Jurkat, Clone E6-1 (cell line): Measurements from ENCODE around the gene STPG3.
"Not testable (repeated sequence)": the region's sequence is repeated elsewhere in the genome, so short reads cannot be mapped to it uniquely, and the experiment has no call there.

Experiments used
- DNase-seq: peaks from one replicate; pipeline ENCODE4 v3.0.0-alpha.2; 2011; ENCODE audit warnings: low read depth, low spot score
- H3K4me3 ChIP-seq: 2 replicates; pipeline ENCODE4 v1.5.1; 2011; ENCODE audit warnings: mild to moderate bottlenecking, low read length, control low read depth, moderate library complexity

STPG3 gene

DNA sequence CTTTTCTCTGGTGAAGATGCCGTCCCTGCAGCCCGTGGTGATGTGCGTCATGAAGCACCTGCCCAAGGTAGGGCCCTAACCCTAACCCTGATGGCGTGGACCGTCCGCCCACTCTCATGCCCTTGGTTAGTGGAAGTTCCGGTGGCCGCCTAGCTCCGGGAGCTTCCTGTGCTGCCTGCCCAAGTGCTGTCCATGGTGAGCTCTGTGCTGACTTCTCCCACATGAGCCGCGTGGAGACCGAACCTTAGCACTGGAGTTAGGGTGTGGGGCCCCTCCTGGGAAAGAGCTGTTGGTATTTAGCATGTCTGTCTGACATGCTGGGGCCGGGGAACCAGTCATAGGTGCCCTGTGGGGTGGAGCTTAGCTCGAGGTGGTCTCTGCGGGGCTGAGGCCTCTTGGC lies 5.3 kb downstream of the STPG3 start:
- DNase-seq, result no peak
- H3K4me3 ChIP-seq, result peak overlapping the region; percentile 90

GRCh38 chr9:137256856-137257255 lies 5.8 kb downstream of the STPG3 start:
- DNase-seq, result no peak
- no peak overlapping the region for H3K4me3 ChIP-seq

GRCh38 chr9:137262173-137262908 lies 11.3 kb downstream of the STPG3 start:
- DNase-seq, H3K4me3 ChIP-seq: not testable (repeated sequence)

GRCh38 chr9:137262909-137263285 lies 11.8 kb downstream of the STPG3 start:
- no peak overlapping the region for H3K4me3 ChIP-seq
- no peak for DNase-seq

DNA sequence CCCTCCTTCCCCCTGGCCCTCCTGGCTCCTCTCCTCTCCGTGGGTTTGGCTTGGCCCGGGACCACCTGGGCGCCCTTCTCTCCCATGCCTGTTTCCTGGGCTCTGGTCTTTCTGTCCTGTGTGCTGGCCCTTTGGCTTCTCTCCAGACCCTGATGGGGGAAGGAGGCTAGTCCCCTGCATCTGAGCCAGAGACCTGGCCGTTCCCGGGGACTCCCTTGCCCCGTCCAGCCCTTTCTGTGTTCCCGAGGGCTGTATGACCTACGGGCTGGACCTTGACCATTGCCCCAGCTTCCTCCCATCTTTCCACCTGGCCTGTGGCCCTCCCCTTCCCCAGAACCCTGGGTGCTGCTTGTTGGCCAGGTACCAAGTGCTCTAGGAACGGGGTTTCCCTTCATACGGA lies 12.4 kb downstream of the STPG3 start:
- no peak overlapping the region for H3K4me3 ChIP-seq
- no peak for DNase-seq

GRCh38 chr9:137264067-137264466 lies 13.0 kb downstream of the STPG3 start:
- DNase-seq, result no peak

GRCh38 chr9:137265496-137266161 lies 14.5 kb downstream of the STPG3 start:
- no peak for DNase-seq
- H3K4me3 ChIP-seq, result no peak overlapping the region

More at GRCh38 chr9:137264067-137264466, 13.0 kb downstream of the STPG3 start:
- H3K4me3 ChIP-seq, result no peak overlapping the region

GRCh38 chr9:137266162-137266527 lies 15.1 kb downstream of the STPG3 start:
- H3K4me3 ChIP-seq, result no peak overlapping the region
- DNase-seq, result no peak

DNA sequence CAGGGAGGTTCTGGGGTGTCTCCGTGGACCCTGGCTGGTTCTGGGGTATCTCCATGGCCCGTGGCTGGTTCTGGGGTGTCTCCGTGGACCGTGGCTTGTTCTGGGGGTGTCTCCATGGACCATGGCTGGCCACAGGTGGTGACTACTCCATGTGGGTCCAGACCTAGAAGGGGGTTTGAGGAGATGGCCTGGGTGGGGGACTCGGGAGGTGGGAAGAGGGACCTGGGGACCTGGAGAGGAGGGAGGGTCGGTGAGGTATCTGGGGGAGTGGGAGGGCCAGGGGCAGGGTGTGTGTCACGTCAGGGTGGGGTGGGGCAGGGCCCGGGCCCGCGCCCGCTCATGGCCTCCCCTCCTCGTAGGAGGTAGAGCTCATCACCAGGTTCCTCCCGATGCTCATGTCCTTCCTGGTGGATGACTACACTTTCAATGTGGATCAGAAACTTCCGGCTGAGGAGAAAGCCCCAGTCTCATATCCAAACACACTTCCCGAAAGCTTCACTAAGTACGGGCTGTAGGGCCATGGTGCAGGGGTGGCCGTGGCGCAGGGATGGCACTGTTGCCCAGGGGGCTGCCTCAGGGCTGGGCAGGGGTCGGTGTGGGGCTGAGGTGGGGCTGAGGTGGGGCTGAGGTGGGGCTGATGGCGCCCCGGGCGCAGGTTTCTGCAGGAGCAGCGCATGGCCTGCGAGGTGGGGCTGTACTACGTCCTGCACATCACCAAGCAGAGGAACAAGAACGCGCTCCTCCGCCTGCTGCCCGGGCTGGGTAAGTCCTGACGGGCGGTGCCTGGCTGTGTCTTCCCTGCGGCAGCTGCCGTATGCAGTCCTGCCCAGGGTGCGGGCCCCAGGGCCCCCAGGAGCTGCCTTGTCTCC lies 15.7 kb downstream of the STPG3 start:
- H3K4me3 ChIP-seq, result no peak overlapping the region
- no peak for DNase-seq

DNA sequence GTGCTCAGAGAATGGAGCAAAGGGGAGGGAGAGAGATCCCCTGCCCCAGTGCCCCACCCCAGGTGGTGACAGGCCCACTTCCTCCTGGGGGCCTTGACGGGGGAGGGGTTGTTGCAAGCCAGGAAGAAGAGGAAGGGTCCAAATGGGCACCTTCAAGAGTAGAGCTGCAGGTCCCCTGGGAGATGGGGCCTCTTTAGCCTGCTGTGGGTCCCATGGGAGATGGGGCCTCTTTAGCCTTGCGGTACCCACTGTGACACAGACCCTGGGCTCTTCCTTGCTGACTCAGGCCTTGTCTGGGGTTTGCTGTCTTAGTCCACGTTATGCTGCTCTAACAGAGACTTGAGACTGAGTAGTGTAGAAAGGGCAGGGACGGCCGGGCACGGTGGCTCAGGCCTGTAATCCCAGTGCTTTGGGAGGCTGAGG lies 16.9 kb downstream of the STPG3 start:
- no peak for DNase-seq
- no peak overlapping the region for H3K4me3 ChIP-seq

DNA sequence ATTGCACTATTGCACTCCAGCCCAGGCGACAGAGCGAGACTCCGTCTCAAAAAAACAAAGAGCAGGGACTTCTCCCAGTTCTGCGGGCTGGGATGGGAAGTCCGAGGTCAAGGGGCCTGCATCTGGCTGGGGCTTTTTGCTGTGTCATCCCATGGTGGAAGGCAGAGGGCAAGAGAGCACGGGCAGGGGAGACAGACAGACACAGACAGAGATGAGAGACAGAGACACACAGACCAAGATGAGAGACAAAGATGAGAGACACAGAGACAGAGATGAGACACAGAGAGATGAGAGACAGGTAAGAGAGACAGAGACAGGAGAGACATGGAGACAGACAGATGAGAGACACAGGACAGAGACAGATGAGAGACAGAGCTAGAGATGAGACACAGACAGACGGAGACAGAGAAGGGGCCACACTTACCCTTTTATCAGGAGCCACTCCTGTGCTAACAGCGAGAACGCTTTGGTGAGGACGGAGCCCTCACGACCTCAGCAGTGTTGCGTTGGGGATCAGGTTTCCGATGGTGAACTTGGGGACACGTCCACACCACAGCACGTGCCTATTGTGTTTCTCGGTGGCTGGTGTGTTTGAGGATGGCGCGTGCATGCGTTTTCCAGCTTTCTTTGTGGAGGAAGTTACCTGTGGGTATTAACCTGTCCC lies 17.6 kb downstream of the STPG3 start:
- H3K4me3 ChIP-seq, result no peak overlapping the region
- no peak for DNase-seq

GRCh38 chr9:137269231-137269772 lies 18.2 kb downstream of the STPG3 start:
- H3K4me3 ChIP-seq, result no peak overlapping the region
- no peak for DNase-seq

GRCh38 chr9:137270929-137271695 lies 20.0 kb downstream of the STPG3 start:
- DNase-seq, result peak; percentile 93

GRCh38 chr9:137271696-137272076 lies 20.6 kb downstream of the STPG3 start:
- no peak overlapping the region for H3K4me3 ChIP-seq
- DNase-seq, result no peak

More at GRCh38 chr9:137270929-137271695, 20.0 kb downstream of the STPG3 start:
- no peak overlapping the region for H3K4me3 ChIP-seq

GRCh38 chr9:137272241-137273094 lies 21.4 kb downstream of the STPG3 start:
- no peak for DNase-seq
- H3K4me3 ChIP-seq, result no peak overlapping the region

DNA sequence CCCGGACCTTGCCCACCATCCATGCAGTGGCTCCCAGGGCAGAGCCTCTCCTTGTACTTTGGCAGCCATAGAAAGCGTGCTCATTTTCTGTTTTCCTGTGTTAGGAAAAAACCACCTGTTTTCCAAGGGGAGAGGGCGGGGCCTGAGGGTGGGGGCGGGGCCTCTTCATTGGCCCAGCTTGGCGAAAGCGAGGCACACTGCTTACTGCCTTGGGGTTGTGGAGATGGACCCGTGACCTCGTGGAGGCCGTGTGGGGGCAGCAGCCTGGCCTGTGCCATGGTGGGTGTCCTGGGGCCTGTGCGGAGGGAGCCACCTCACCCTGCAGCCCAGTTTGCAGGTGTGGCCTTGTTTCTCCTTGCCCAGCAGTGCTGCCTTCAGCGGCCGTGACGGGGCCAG lies 22.0 kb downstream of the STPG3 start:
- no peak for DNase-seq

GRCh38 chr9:137273611-137274320 lies 22.7 kb downstream of the STPG3 start:
- DNase-seq, result no peak
- H3K4me3 ChIP-seq, result no peak overlapping the region

More for the DNA sequence above, 22.0 kb downstream of the STPG3 start:
- H3K4me3 ChIP-seq, result no peak overlapping the region
